ENCODE measurements around the gene PRKCD.

Gene PRKCD

GRCh38 chr3:53120336-53120735, 40.7 kb upstream of the PRKCD start:
- no peak for DNase-seq (ENCODE audit: low read depth)
- TF ChIP-seq, protein P1, sequence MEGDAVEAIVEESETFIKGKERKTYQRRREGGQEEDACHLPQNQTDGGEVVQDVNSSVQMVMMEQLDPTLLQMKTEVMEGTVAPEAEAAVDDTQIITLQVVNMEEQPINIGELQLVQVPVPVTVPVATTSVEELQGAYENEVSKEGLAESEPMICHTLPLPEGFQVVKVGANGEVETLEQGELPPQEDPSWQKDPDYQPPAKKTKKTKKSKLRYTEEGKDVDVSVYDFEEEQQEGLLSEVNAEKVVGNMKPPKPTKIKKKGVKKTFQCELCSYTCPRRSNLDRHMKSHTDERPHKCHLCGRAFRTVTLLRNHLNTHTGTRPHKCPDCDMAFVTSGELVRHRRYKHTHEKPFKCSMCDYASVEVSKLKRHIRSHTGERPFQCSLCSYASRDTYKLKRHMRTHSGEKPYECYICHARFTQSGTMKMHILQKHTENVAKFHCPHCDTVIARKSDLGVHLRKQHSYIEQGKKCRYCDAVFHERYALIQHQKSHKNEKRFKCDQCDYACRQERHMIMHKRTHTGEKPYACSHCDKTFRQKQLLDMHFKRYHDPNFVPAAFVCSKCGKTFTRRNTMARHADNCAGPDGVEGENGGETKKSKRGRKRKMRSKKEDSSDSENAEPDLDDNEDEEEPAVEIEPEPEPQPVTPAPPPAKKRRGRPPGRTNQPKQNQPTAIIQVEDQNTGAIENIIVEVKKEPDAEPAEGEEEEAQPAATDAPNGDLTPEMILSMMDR (IDR thresholded peaks at IDR 0.05; ENCODE audit: insufficient read depth, low read depth, low read length, missing control alignments): no peak
- H3K4me3 ChIP-seq (ENCODE audit: low read length): no peak overlapping the region

GRCh38 chr3:53122255-53122932, 38.6 kb upstream of the PRKCD start:
- TF ChIP-seq, protein P1 (IDR thresholded peaks at IDR 0.05; ENCODE audit: insufficient read depth, low read depth, low read length, missing control alignments): no peak
- DNase-seq (ENCODE audit: low read depth): no peak
- H3K4me3 ChIP-seq (ENCODE audit: low read length): no peak overlapping the region

DNA sequence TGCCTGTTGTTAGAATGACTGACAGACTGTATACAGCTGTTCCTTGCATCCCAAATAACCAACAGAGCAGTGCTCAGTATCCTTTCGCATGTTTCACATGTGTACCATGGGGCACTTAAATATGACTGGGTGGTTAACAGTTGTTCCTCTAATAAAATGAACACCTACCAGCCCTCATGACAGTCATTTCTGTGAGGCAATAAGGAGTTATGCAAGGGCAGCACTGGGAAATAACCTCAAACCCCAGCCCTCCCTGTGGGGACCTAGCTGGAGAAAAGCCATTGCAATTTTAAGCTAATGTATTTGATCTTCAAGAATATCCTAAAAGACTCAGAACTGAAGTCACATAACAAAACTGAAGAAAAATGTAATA, 38.1 kb upstream of the PRKCD start:
- no peak overlapping the region for H3K4me3 ChIP-seq (ENCODE audit: low read length)
- DNase-seq (ENCODE audit: low read depth): no peak
- TF ChIP-seq, protein P1 (IDR thresholded peaks at IDR 0.05; ENCODE audit: insufficient read depth, low read depth, low read length, missing control alignments): no peak

DNA sequence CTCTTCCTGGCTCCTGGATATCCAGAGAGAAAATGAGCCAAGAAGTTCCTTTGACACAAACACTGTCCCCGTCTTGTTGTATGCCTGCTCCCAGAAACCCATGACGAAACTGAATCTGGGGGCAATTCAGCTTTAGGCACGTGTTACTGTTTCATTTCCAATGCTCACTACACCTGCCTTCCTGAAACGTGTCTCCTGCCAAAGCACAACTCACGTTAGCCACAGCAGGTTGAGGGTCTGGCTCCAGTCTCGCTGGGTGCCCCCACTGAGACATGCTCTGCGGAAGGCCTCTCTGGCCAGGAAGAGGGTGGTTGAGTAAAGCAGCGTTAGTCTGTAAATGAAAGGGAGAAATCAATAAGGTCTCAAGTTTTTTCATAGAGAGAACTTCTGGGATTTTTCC, 37.5 kb upstream of the PRKCD start:
- TF ChIP-seq, protein P1 (IDR thresholded peaks at IDR 0.05; ENCODE audit: insufficient read depth, low read depth, low read length, missing control alignments): no peak
- no peak for DNase-seq (ENCODE audit: low read depth)

GRCh38 chr3:53123953-53124352, 37.1 kb upstream of the PRKCD start:
- no peak for DNase-seq (ENCODE audit: low read depth)
- TF ChIP-seq, protein P1 (IDR thresholded peaks at IDR 0.05; ENCODE audit: insufficient read depth, low read depth, low read length, missing control alignments): no peak
- no peak overlapping the region for H3K4me3 ChIP-seq (ENCODE audit: low read length)

More for the DNA sequence above, 37.5 kb upstream of the PRKCD start:
- H3K4me3 ChIP-seq (ENCODE audit: low read length): no peak overlapping the region

DNA sequence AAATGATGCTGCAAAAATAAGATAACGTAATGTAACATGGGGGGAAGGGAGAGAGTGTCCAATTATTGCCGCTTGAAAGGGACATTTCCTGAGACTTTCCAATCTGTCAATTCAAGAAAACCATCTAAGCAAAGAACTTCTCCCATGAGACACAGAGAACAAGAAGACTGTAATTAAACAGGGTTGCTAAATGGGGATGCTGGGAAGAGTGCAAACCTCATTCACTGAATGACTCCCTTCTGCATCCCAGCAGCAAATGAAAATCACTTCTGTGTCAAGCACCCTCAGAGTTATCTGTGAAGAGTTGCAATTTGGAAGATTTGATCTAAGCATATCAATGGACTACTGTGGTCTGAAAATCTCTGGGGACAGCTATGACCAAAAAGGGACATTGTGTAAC, 34.4 kb upstream of the PRKCD start:
- DNase-seq (ENCODE audit: low read depth): no peak
- H3K4me3 ChIP-seq (ENCODE audit: low read length): no peak overlapping the region
- TF ChIP-seq, protein P1 (IDR thresholded peaks at IDR 0.05; ENCODE audit: insufficient read depth, low read depth, low read length, missing control alignments): no peak

DNA sequence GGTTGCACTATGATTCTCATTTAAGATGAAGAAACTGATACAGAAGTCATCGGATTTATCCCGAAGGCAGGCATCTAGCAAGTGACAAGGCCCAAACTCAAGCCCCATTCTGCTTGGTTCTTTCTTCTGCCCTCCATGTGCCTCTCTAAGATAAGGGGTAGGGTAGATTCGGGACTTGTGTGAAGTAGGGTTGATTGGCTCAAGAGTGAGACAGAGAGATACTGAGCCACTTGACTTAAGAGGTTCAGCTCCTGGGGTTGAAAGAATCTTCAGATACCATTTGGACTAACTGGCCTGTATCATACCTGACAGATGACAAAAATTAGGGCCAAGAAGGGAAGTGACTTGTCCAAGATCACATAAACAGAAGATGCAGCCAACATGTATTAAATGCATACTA, 31.7 kb upstream of the PRKCD start:
- DNase-seq (ENCODE audit: low read depth): no peak
- peak overlapping the region; percentile 66 for H3K4me3 ChIP-seq (ENCODE audit: low read length)
- TF ChIP-seq, protein P1 (IDR thresholded peaks at IDR 0.05; ENCODE audit: insufficient read depth, low read depth, low read length, missing control alignments): no peak

All from epithelial cell of esophagus (primary cell).